ENCODE data around the gene TAF1C. TPM values are rescaled to one million over a fixed set of nuclear protein-coding genes. Genes with fewer than 3 reads are reported as not detected.

TAF1C gene
- total RNA-seq, 3 donors from 2014 or later, result 29.5 to 52.7 (median 39.0) TPM

DNA sequence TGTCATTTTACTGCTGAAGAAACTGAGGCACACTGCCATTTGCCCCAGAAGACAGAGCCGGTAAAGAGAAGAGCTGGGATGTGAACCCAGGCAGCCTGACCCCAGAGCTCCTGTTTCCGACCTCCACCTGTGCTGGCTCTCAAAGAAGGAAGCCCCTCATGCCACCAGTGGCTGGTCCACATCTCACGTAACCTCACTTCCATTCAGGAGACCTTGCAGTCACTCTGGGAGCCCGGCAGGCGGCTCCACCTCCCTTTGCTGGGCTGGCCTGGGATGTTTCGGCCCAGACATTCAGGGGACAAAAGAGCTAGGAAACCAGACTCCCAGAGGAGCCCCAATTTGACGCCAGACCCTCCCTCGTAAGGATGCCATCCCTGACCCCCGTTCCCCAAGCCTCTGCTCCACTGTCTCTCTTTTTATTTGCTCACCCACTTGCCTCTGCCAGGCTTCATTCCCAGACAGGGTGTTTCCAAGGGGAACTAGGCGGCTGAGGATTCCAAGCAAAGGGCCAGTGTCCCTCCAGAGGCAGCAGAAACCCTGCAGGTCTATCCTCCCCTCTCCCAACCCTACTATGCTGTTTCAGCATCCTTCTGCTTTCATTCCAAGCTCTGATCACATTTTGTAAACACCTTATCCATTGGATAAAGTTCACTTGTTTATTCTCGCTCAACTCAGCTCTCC lies 2.8 kb downstream of the TAF1C start:
- no peaks in the 10 kb centered on the region for H3K27me3 ChIP-seq
- intact Hi-C loops (cut with DNase I; ENCODE audit: low total_unique reads), result loop anchor here (10.0 kb wide), 1 partner anchor 99 kb away; no protein-coding TSS in a partner anchor
- H3K27ac ChIP-seq, result no peak overlapping the region
- no peak for DNase-seq (ENCODE audit: low spot score in 2 of 2)
- no peak overlapping the region for H3K4me3 ChIP-seq
- TF ChIP-seq POLR2AphosphoS5 (IDR thresholded peaks at IDR 0.05) (no peak), POLR2A (IDR thresholded peaks at IDR 0.05) (no peak), CTCF (IDR thresholded peaks at IDR 0.05) (no peak)
- no peaks in the 10 kb centered on the region for H3K9me3 ChIP-seq
- no peaks in the 10 kb centered on the region for H3K36me3 ChIP-seq
- H3K4me1 ChIP-seq, result peaks cover 0 to 5% of the 10 kb centered on the region in 2 donors

DNA sequence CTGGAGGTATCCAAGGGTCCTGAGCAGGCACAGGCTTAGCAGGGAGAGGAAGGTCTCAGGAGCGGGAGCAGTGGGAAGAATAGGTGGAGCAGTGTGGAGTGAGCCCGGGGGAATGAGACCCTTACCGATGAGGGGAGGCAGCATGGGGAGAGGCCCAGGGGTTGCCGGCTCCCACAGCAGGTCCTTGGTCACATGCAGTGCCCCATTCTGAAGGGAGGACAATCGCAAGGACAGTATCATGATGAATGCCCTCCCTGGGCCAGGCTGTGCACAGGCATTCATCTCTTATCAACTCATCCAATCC lies 3.3 kb downstream of the TAF1C start:
- Histone ChIP-seq H3K9me3 (no peaks in the 10 kb centered on the region), H3K4me1 (peaks cover 0 to 5% of the 10 kb centered on the region in 2 donors), H3K27ac (no peak overlapping the region), H3K4me3 (no peak overlapping the region), H3K27me3 (no peaks in the 10 kb centered on the region), H3K36me3 (no peaks in the 10 kb centered on the region)
- intact Hi-C loops (cut with DNase I; ENCODE audit: low total_unique reads), result loop anchor here (10.0 kb wide), 1 partner anchor 99 kb away; no protein-coding TSS in a partner anchor
- no peak for DNase-seq (ENCODE audit: low spot score in 2 of 2)
- TF ChIP-seq CTCF (IDR thresholded peaks at IDR 0.05) (no peak), POLR2A (IDR thresholded peaks at IDR 0.05) (no peak), POLR2AphosphoS5 (IDR thresholded peaks at IDR 0.05) (no peak)

GRCh38 chr16:84182680-84183571 lies 3.9 kb downstream of the TAF1C start:
- H3K27me3 ChIP-seq, result no peaks in the 10 kb centered on the region
- intact Hi-C loops (cut with DNase I; ENCODE audit: low total_unique reads), result loop anchor here (10.0 kb wide), 1 partner anchor 98 kb away; no protein-coding TSS in a partner anchor
- no peak for TF ChIP-seq POLR2A (IDR thresholded peaks at IDR 0.05)
- no peak for TF ChIP-seq CTCF (IDR thresholded peaks at IDR 0.05)
- no peak for TF ChIP-seq POLR2AphosphoS5 (IDR thresholded peaks at IDR 0.05)
- no peaks in the 10 kb centered on the region for H3K36me3 ChIP-seq
- no peak for DNase-seq (ENCODE audit: low spot score in 2 of 2)
- H3K4me1 ChIP-seq, result peaks cover 0 to 5% of the 10 kb centered on the region in 2 donors
- H3K27ac ChIP-seq, result no peak overlapping the region
- H3K9me3 ChIP-seq, result no peaks in the 10 kb centered on the region
- no peak overlapping the region for H3K4me3 ChIP-seq

GRCh38 chr16:84182104-84182503 lies 4.8 kb downstream of the TAF1C start:
- no peaks in the 10 kb centered on the region for H3K36me3 ChIP-seq
- no peaks in the 10 kb centered on the region for H3K9me3 ChIP-seq
- TF ChIP-seq CTCF (IDR thresholded peaks at IDR 0.05), result no peak
- no peak for TF ChIP-seq POLR2A (IDR thresholded peaks at IDR 0.05)
- no peak for TF ChIP-seq POLR2AphosphoS5 (IDR thresholded peaks at IDR 0.05)
- peaks cover 0 to 10% of the 10 kb centered on the region in 2 donors for H3K4me1 ChIP-seq
- H3K4me3 ChIP-seq, result no peak overlapping the region
- no peak for DNase-seq (ENCODE audit: low spot score in 2 of 2)
- intact Hi-C loops (cut with DNase I; ENCODE audit: low total_unique reads), result loop anchor here (10.0 kb wide), 1 partner anchor 97 kb away; no protein-coding TSS in a partner anchor
- H3K27ac ChIP-seq, result no peak overlapping the region
- no peaks in the 10 kb centered on the region for H3K27me3 ChIP-seq
